ENCODE results near the gene SUCLA2. TPM values are rescaled to one million over a fixed set of nuclear protein-coding genes. Genes with fewer than 3 reads are reported as not detected.
"Not testable (repeated sequence)": the region's sequence is repeated elsewhere in the genome, so short reads cannot be mapped to it uniquely, and the experiment has no call there.

Gene SUCLA2
- total and polyA plus RNA-seq, 2 donors (not counting 3 experiments of a cell fraction or from before 2014, with no cell fraction given), result 13.6 to 37.0 TPM

DNA sequence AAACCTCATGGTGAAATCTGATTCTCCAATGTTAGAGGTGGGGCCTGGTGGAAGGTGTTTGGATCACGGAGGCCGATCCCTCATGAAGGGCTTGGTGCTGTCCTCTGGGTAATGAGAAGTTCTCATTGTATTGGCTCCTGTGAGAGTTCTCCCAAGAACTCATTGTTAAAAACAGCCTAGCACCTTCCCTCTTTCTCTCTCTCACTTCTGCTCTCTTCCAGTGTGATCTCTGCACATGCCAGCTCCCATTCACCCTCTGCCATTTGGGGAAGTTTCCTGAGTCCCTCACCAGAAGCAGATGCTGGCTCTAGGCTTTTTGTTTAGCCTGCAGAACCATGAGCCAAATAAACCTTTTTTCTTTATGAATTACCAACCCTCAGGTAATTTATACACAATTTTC is 3.1 kb upstream of the SUCLA2 start:
- Histone ChIP-seq H3K9ac (replicated peaks; ENCODE audit: extremely low read depth, insufficient read depth, low read length) (no peak overlapping the region), H3K27ac (ENCODE audit: insufficient read depth, low read depth, low read length) (no peak overlapping the region), H3K4me2 (ENCODE audit: insufficient read depth, low read length) (no peak overlapping the region), H3K4me3 (replicated peaks in 1 of 3; ENCODE audit: insufficient read depth in 1 of 3, low read depth in 1 of 3, low read length in 3 of 3) (no peak overlapping the region), H3K4me1 (ENCODE audit: control insufficient read depth, extremely low read depth, insufficient read depth, low read length) (peaks cover 15% of the 10 kb centered on the region), H4K20me1 (replicated peaks; ENCODE audit: control insufficient read depth, extremely low read depth, insufficient read depth, low read length) (no peaks in the 10 kb centered on the region), H2AFZ (ENCODE audit: low read depth, low read length) (no peak overlapping the region), H3K27me3 (ENCODE audit: control insufficient read depth in 2 of 2, insufficient read depth in 2 of 2, low read length in 2 of 2) (no peaks in the 10 kb centered on the region), H3K79me2 (ENCODE audit: control insufficient read depth, insufficient read depth, low read length) (peaks cover 17% of the 10 kb centered on the region), H3K9me1 (replicated peaks; ENCODE audit: control insufficient read depth, extremely low read depth, insufficient read depth, low read length) (no peaks in the 10 kb centered on the region), H3K36me3 (ENCODE audit: control insufficient read depth in 2 of 2, extremely low read depth in 1 of 2, insufficient read depth in 2 of 2, low read length in 2 of 2) (no peaks in the 10 kb centered on the region), H3K9me3 (replicated peaks; ENCODE audit: control insufficient read depth, insufficient read depth, low read length) (no peaks in the 10 kb centered on the region)
- POLR2A ChIA-PET, result no interaction called here
- dilution Hi-C loops (cut with MboI; ENCODE audit: extremely low pct_ligation_motif_present, low sequenced_read_pairs) (no loop called here), intact Hi-C loops (cut with micrococcal nuclease) (loop anchor here (10.0 kb wide), 1 partner anchor 99 kb away; no protein-coding TSS in a partner anchor)
- DNase-seq (ENCODE audit: low read depth, low spot score), result no peak
- TF ChIP-seq, protein P1, sequence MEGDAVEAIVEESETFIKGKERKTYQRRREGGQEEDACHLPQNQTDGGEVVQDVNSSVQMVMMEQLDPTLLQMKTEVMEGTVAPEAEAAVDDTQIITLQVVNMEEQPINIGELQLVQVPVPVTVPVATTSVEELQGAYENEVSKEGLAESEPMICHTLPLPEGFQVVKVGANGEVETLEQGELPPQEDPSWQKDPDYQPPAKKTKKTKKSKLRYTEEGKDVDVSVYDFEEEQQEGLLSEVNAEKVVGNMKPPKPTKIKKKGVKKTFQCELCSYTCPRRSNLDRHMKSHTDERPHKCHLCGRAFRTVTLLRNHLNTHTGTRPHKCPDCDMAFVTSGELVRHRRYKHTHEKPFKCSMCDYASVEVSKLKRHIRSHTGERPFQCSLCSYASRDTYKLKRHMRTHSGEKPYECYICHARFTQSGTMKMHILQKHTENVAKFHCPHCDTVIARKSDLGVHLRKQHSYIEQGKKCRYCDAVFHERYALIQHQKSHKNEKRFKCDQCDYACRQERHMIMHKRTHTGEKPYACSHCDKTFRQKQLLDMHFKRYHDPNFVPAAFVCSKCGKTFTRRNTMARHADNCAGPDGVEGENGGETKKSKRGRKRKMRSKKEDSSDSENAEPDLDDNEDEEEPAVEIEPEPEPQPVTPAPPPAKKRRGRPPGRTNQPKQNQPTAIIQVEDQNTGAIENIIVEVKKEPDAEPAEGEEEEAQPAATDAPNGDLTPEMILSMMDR (IDR thresholded peaks at IDR 0.05; ENCODE audit: extremely low read depth in 1 of 2, insufficient read depth in 1 of 2, low read depth in 1 of 2, low read length in 2 of 2), result no peak
- TF ChIP-seq MYC (IDR thresholded peaks at IDR 0.05; ENCODE audit: low read depth, low read length), result no peak
- FAIRE-seq, result no peak
- CTCF ChIA-PET, result no interaction called here
- no TSS peak for BruUV-seq (replicated peaks)

DNA sequence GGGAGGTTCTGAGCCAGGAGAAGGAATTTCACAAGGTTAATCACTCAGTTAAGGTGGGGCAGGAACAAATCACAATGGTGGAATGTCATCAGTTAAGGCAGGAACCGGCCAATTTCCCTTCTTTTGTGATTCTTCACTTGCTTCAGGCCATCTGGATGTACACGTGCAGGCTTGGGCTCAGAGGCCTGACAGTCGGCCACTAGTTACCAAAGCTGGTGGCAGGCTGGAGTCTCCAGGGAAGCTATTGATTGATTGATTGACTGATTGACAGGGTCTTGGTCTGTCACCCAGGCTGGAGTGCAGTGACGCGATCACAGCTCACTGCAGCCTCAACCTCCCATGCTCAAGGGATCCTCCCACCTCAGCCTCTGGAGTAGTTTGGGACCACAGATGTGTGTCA is 926 bp upstream of the SUCLA2 start:
- POLR2A ChIA-PET; H3K27me3 ChIP-seq (ENCODE audit: control insufficient read depth in 2 of 2, insufficient read depth in 2 of 2, low read length in 2 of 2); H3K4me3 ChIP-seq (replicated peaks in 1 of 3; ENCODE audit: insufficient read depth in 1 of 3, low read depth in 1 of 3, low read length in 3 of 3); H4K20me1 ChIP-seq (replicated peaks; ENCODE audit: control insufficient read depth, extremely low read depth, insufficient read depth, low read length); H3K36me3 ChIP-seq (ENCODE audit: control insufficient read depth in 2 of 2, extremely low read depth in 1 of 2, insufficient read depth in 2 of 2, low read length in 2 of 2); dilution Hi-C loops (cut with MboI; ENCODE audit: extremely low pct_ligation_motif_present, low sequenced_read_pairs); FAIRE-seq; CTCF ChIA-PET; DNase-seq (ENCODE audit: low read depth, low spot score); H3K9me3 ChIP-seq (replicated peaks; ENCODE audit: control insufficient read depth, insufficient read depth, low read length); H3K4me2 ChIP-seq (ENCODE audit: insufficient read depth, low read length); H3K9me1 ChIP-seq (replicated peaks; ENCODE audit: control insufficient read depth, extremely low read depth, insufficient read depth, low read length); H3K27ac ChIP-seq (ENCODE audit: insufficient read depth, low read depth, low read length); H3K9ac ChIP-seq (replicated peaks; ENCODE audit: extremely low read depth, insufficient read depth, low read length); BruUV-seq (replicated peaks); H2AFZ ChIP-seq (ENCODE audit: low read depth, low read length): not testable (repeated sequence)
- intact Hi-C loops (cut with micrococcal nuclease), result loop anchor here (1.0 to 10.0 kb wide), 3 partner anchors 35 to 301 kb away; partner anchors contain the start of genes NUDT15 and RB1
- H3K4me1 ChIP-seq (ENCODE audit: control insufficient read depth, extremely low read depth, insufficient read depth, low read length), result peaks cover 15% of the 10 kb centered on the region
- peaks cover 35% of the 10 kb centered on the region for H3K79me2 ChIP-seq (ENCODE audit: control insufficient read depth, insufficient read depth, low read length)

Measured in endothelial cell of umbilical vein (primary cell).